GM12878 (cell line): Measurements from ENCODE around the gene SBF2. TPM values are rescaled to one million over a fixed set of nuclear protein-coding genes. Genes with fewer than 3 reads are reported as not detected.

Experiments
- BCL11A ChIP-seq: IDR thresholded peaks from 2 replicates; pipeline ENCODE4 v1.6.1; 2011; ENCODE audit warnings: low read depth, low read length
- CREM ChIP-seq: IDR thresholded peaks from 2 replicates; pipeline ENCODE4 v1.6.1; 2014; ENCODE audit warnings: antibody characterized with exemption, low read depth
- DPF2 ChIP-seq: fragments of 450-650 bp; IDR thresholded peaks from 2 replicates; pipeline ENCODE4 v1.6.1; 2017; ENCODE audit warnings: mild to moderate bottlenecking
- GABPA ChIP-seq: IDR thresholded peaks from 2 replicates; pipeline ENCODE4 v1.6.1; 2014; ENCODE audit warnings: antibody characterized with exemption, low read depth, mild to moderate bottlenecking, inconsistent platforms
- HDAC6 ChIP-seq: fragments of 200-600 bp; sonication (generic); IDR thresholded peaks from one replicate; pipeline ENCODE4 v1.8.0; 2017; ENCODE audit warnings: antibody characterized with exemption; ENCODE audit not compliant: unreplicated experiment
- MEF2A ChIP-seq: IDR thresholded peaks from 2 replicates; pipeline ENCODE4 v1.6.1; 2011; ENCODE audit warnings: low read depth, mild to moderate bottlenecking, low read length, moderate library complexity; ENCODE audit not compliant: insufficient read depth
- MTA3 ChIP-seq: IDR thresholded peaks from 2 replicates; pipeline ENCODE4 v1.6.1; 2012; ENCODE audit warnings: low read length, inconsistent platforms, borderline replicate concordance
- MYB ChIP-seq: fragments of 150-350 bp; IDR thresholded peaks from 2 replicates; pipeline ENCODE4 v1.6.1; 2014; ENCODE audit warnings: mild to moderate bottlenecking, low read depth, low read length, borderline replicate concordance
- NFXL1 ChIP-seq: fragments of 450-650 bp; IDR thresholded peaks from 2 replicates; pipeline ENCODE4 v1.6.1; 2017; ENCODE audit warnings: antibody characterized with exemption, mild to moderate bottlenecking, borderline replicate concordance
- PAX8 ChIP-seq: fragments of 450-650 bp; IDR thresholded peaks from 2 replicates; pipeline ENCODE4 v1.6.1; 2017; ENCODE audit warnings: mild to moderate bottlenecking, moderate library complexity
- RUNX3 ChIP-seq: IDR thresholded peaks from 2 replicates; pipeline ENCODE4 v1.6.1; 2012; ENCODE audit warnings: low read length, inconsistent platforms
- SP1 ChIP-seq: IDR thresholded peaks from one replicate; pipeline ENCODE4 v1.6.1; 2011; ENCODE audit warnings: low read depth, low read length
- SRF ChIP-seq, 2 experiments: IDR thresholded peaks; 2 replicates each; pipeline ENCODE4 v1.6.1; 2011; ENCODE audit warnings: low read depth in 2 of 2, low read length in 2 of 2, mild to moderate bottlenecking in 1 of 2, moderate library complexity in 1 of 2
- ZNF217 ChIP-seq: fragments of 450-650 bp; IDR thresholded peaks from 2 replicates; pipeline ENCODE4 v1.6.1; 2017; ENCODE audit warnings: antibody characterized with exemption, mild to moderate bottlenecking
- ZNF384 ChIP-seq: IDR thresholded peaks from 2 replicates; pipeline ENCODE4 v1.6.1; 2012; ENCODE audit warnings: low read depth, mild to moderate bottlenecking, low read length, improper control_type of control experiment, borderline replicate concordance
- ZZZ3 ChIP-seq: IDR thresholded peaks from 2 replicates; pipeline ENCODE4 v1.6.1; 2011; ENCODE audit warnings: low read depth; ENCODE audit not compliant: control insufficient read depth, insufficient read length
- polyA plus RNA-seq, 11 experiments: library from polyadenylated mRNA; depleted of rRNA in 4 of 11; unstranded in 6 of 11; stranded (reverse) in 5 of 11; fragments of >200 nt; fragmentation: Nextera tagmentation in 4 of 11; fragmentation: Illumina TruSeq in 1 of 11; extraction: Ambion mirVana in 4 of 11; extraction: Trizol in 1 of 11; gene quantifications; 1 replicate in 1 of 11; 2 replicates in 10 of 11; pipeline versions ENCODE4 v1.2.1 to v1.2.3, GENCODE V29; 2011 to 2016; ENCODE audit warnings: inconsistent platforms in 2 of 11, missing spikeins in 2 of 11, low read depth in 1 of 11
- total RNA-seq, 4 experiments: library from RNA; depleted of rRNA in 3 of 4; stranded (reverse); fragments of >200 nt in 3 of 4; fragmentation: Illumina TruSeq in 1 of 4; extraction: Trizol in 1 of 4; gene quantifications; 2 replicates each; pipeline versions ENCODE4 v1.2.1 to v1.2.3, GENCODE V29; 2013 to 2021
- TF ChIP-seq, protein P1 (sequence below), 3 experiments: IDR thresholded peaks in 2 of 3; conservative IDR thresholded peaks in 1 of 3; 2 replicates each; pipeline ENCODE4 v1.5.1; 2011; ENCODE audit warnings: low read depth in 3 of 3, low read length in 3 of 3, mild to moderate bottlenecking in 3 of 3, control low read depth in 2 of 3, moderate library complexity in 2 of 3, inconsistent platforms in 1 of 3, mixed read lengths in 1 of 3; ENCODE audit not compliant: control insufficient read depth in 2 of 3, insufficient read depth in 1 of 3; ENCODE audit errors: extremely low read depth in 1 of 3
- TF ChIP-seq, protein P2 (sequence below): fragments of 450-650 bp; IDR thresholded peaks from 2 replicates; pipeline ENCODE4 v1.6.1; 2017; ENCODE audit warnings: mild to moderate bottlenecking, low read depth, inconsistent platforms; ENCODE audit not compliant: poor library complexity, severe bottlenecking
- TF ChIP-seq, protein P3 (sequence below): IDR thresholded peaks from 2 replicates; pipeline ENCODE4 v1.6.1; 2011; ENCODE audit warnings: borderline replicate concordance, low read depth, mild to moderate bottlenecking, moderate library complexity, mixed read lengths, low read length; ENCODE audit not compliant: insufficient read depth; ENCODE audit errors: extremely low read length
- TF ChIP-seq, protein P4 (sequence below): fragments of 450-650 bp; IDR thresholded peaks from 2 replicates; pipeline ENCODE4 v1.6.1; 2017; ENCODE audit warnings: low read depth, mild to moderate bottlenecking, moderate library complexity
- TF ChIP-seq, protein P5 (sequence below): fragments of 150-350 bp; IDR thresholded peaks from 2 replicates; pipeline ENCODE4 v1.6.1; 2016; ENCODE audit warnings: low read depth, low read length

The SBF2 gene
- total and polyA plus RNA-seq, 10 of the 15 experiments (the other 5 are each of a cell fraction or from before 2014, with no cell fraction given) = 0.24 to 2.3 (median 1.1) TPM

- no peak for TF ChIP-seq SP1
- no peak for TF ChIP-seq MEF2A
- TF ChIP-seq, protein P1, sequence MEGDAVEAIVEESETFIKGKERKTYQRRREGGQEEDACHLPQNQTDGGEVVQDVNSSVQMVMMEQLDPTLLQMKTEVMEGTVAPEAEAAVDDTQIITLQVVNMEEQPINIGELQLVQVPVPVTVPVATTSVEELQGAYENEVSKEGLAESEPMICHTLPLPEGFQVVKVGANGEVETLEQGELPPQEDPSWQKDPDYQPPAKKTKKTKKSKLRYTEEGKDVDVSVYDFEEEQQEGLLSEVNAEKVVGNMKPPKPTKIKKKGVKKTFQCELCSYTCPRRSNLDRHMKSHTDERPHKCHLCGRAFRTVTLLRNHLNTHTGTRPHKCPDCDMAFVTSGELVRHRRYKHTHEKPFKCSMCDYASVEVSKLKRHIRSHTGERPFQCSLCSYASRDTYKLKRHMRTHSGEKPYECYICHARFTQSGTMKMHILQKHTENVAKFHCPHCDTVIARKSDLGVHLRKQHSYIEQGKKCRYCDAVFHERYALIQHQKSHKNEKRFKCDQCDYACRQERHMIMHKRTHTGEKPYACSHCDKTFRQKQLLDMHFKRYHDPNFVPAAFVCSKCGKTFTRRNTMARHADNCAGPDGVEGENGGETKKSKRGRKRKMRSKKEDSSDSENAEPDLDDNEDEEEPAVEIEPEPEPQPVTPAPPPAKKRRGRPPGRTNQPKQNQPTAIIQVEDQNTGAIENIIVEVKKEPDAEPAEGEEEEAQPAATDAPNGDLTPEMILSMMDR (IDR thresholded peaks at IDR 0.05 in 2 of 3, conservative IDR thresholded peaks at IDR 0.05 in 1 of 3; ENCODE audit: control insufficient read depth in 2 of 3, extremely low read depth in 1 of 3, insufficient read depth in 1 of 3, low read depth in 3 of 3, low read length in 3 of 3) = no peak
- TF ChIP-seq, protein P2, sequence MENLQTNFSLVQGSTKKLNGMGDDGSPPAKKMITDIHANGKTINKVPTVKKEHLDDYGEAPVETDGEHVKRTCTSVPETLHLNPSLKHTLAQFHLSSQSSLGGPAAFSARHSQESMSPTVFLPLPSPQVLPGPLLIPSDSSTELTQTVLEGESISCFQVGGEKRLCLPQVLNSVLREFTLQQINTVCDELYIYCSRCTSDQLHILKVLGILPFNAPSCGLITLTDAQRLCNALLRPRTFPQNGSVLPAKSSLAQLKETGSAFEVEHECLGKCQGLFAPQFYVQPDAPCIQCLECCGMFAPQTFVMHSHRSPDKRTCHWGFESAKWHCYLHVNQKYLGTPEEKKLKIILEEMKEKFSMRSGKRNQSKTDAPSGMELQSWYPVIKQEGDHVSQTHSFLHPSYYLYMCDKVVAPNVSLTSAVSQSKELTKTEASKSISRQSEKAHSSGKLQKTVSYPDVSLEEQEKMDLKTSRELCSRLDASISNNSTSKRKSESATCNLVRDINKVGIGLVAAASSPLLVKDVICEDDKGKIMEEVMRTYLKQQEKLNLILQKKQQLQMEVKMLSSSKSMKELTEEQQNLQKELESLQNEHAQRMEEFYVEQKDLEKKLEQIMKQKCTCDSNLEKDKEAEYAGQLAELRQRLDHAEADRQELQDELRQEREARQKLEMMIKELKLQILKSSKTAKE = peak; percentile 28
- TF ChIP-seq ZNF217 = no peak
- TF ChIP-seq ZZZ3 = no peak
- TF ChIP-seq, protein P3, sequence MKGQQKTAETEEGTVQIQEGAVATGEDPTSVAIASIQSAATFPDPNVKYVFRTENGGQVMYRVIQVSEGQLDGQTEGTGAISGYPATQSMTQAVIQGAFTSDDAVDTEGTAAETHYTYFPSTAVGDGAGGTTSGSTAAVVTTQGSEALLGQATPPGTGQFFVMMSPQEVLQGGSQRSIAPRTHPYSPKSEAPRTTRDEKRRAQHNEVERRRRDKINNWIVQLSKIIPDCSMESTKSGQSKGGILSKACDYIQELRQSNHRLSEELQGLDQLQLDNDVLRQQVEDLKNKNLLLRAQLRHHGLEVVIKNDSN = peak; percentile 56
- TF ChIP-seq, protein P4, sequence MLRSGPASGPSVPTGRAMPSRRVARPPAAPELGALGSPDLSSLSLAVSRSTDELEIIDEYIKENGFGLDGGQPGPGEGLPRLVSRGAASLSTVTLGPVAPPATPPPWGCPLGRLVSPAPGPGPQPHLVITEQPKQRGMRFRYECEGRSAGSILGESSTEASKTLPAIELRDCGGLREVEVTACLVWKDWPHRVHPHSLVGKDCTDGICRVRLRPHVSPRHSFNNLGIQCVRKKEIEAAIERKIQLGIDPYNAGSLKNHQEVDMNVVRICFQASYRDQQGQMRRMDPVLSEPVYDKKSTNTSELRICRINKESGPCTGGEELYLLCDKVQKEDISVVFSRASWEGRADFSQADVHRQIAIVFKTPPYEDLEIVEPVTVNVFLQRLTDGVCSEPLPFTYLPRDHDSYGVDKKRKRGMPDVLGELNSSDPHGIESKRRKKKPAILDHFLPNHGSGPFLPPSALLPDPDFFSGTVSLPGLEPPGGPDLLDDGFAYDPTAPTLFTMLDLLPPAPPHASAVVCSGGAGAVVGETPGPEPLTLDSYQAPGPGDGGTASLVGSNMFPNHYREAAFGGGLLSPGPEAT = no peak
- no peak for TF ChIP-seq MYB
- no peak for TF ChIP-seq SRF (IDR thresholded peaks at IDR 0.05; ENCODE audit: low read depth in 2 of 2, low read length in 2 of 2)
- TF ChIP-seq NFXL1 = no peak
- TF ChIP-seq BCL11A = peak; percentile 15; the same call in 1 of the 2 replicates
- TF ChIP-seq, protein P5, sequence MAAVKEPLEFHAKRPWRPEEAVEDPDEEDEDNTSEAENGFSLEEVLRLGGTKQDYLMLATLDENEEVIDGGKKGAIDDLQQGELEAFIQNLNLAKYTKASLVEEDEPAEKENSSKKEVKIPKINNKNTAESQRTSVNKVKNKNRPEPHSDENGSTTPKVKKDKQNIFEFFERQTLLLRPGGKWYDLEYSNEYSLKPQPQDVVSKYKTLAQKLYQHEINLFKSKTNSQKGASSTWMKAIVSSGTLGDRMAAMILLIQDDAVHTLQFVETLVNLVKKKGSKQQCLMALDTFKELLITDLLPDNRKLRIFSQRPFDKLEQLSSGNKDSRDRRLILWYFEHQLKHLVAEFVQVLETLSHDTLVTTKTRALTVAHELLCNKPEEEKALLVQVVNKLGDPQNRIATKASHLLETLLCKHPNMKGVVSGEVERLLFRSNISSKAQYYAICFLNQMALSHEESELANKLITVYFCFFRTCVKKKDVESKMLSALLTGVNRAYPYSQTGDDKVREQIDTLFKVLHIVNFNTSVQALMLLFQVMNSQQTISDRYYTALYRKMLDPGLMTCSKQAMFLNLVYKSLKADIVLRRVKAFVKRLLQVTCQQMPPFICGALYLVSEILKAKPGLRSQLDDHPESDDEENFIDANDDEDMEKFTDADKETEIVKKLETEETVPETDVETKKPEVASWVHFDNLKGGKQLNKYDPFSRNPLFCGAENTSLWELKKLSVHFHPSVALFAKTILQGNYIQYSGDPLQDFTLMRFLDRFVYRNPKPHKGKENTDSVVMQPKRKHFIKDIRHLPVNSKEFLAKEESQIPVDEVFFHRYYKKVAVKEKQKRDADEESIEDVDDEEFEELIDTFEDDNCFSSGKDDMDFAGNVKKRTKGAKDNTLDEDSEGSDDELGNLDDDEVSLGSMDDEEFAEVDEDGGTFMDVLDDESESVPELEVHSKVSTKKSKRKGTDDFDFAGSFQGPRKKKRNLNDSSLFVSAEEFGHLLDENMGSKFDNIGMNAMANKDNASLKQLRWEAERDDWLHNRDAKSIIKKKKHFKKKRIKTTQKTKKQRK = no peak
- no peak for TF ChIP-seq HDAC6
- TF ChIP-seq ZNF384 = no peak
- TF ChIP-seq DPF2 = no peak
- TF ChIP-seq MTA3 = no peak
- no peak for TF ChIP-seq PAX8
- TF ChIP-seq GABPA = no peak
- TF ChIP-seq CREM = peak; percentile 46; the same call in 1 of the 2 replicates
- peak; percentile 65 for TF ChIP-seq RUNX3
Observed at GRCh38 chr11:9759519-9760192, 534.4 kb downstream of the SBF2 start (continued).
